GM12892 (cell line): ENCODE results near the gene HOXD8.

ENCODE experiments used
- POLR2A ChIP-seq: IDR thresholded peaks from 2 replicates; pipeline ENCODE4 v1.6.1; 2011; ENCODE audit warnings: low read depth, low read length, control low read depth
- POLR2AphosphoS5 ChIP-seq: IDR thresholded peaks from 2 replicates; pipeline ENCODE4 v1.6.1; 2011; ENCODE audit warnings: low read depth, low read length, control low read depth

- TF ChIP-seq POLR2AphosphoS5 (no peak), POLR2A (no peak)
Measured at GRCh38 chr2:176131848-176132158, 2.3 kb downstream of the HOXD8 start.
